ENCODE results near the gene PRKCA. TPM values are rescaled to one million over a fixed set of nuclear protein-coding genes. Genes with fewer than 3 reads are reported as not detected.

The PRKCA gene
- total RNA-seq, 4 donors from 2014 or later, result 3.9 to 12.1 (median 7.0) TPM

DNA sequence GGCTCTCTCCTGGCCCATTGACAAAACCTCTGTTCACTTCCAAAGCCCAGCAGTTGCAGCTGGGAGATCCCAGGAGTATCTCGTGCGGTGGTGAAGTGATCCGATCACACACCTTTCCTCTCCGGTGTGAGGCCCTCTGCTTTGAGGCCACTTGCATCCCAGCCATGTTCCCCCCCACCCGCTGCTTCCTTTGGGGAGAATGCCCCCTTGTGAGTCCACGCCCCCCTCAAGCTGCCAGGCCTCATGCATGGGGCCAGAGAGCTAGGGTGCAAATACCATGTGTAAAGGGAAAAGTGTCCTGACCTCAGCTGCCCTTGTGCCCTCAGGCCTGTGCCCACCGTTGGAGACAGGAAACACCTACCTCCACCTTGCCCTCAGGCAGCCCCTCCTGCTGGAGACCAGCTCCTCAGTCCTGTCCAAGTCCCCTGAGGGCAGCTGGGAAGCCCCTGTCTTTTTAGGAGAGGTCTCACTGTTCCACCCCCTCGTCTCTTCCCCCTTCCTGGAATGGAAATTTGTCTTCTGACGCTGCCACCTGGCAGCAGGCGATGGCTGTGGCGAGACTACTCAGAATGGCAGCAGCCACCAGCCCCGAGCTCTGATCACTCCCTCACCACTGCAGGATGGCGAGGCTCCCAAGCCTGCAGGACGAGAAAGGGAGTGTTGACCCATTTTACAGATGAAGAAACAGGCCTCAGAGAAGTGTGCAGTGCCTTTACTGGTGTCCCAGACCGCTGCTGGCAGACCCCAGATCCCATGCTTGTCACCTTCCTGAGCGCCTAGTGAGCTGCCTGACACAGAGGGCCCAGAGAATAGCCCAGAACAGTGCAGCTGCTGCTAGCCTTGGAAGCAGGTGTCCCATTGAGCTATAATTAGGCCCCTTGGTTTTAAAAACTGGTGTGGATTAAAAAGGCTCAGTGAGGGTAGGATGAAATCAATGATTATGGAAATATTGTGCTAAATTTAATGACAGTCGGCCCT, 411.9 kb downstream of the PRKCA start:
- TF ChIP-seq, protein P1, sequence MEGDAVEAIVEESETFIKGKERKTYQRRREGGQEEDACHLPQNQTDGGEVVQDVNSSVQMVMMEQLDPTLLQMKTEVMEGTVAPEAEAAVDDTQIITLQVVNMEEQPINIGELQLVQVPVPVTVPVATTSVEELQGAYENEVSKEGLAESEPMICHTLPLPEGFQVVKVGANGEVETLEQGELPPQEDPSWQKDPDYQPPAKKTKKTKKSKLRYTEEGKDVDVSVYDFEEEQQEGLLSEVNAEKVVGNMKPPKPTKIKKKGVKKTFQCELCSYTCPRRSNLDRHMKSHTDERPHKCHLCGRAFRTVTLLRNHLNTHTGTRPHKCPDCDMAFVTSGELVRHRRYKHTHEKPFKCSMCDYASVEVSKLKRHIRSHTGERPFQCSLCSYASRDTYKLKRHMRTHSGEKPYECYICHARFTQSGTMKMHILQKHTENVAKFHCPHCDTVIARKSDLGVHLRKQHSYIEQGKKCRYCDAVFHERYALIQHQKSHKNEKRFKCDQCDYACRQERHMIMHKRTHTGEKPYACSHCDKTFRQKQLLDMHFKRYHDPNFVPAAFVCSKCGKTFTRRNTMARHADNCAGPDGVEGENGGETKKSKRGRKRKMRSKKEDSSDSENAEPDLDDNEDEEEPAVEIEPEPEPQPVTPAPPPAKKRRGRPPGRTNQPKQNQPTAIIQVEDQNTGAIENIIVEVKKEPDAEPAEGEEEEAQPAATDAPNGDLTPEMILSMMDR (IDR thresholded peaks at IDR 0.05; ENCODE audit: low read depth), result no peak

DNA sequence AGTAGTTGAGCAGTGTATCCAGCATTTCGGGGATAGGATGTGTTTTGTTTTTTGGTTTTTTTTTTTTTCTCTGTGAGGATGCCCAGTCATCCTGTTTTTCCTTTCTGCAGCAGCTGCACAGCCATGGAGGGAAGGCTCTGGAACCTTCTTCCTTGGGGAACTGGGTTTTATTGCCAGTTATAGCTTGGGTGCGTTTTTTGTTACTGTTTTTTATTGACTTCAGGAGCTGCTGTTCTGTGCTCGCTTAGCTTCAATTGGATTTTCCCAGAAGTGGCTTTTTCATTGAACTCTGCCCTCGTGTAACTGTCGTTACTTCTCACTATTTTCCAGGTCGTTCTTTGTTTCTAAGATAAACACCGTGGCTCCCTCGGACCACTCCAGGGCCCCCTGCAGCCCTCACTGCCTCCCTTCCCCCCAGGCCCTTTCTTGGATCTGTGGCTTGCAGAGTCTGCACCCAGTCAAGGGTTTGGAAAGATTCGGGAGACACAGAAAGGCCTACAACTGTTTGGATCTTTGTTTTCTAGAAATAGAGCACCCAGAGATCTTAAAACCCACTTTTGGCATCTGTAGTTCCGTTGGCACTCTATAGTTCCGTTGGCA, 412.8 kb downstream of the PRKCA start:
- TF ChIP-seq, protein P1 (IDR thresholded peaks at IDR 0.05; ENCODE audit: low read depth), result no peak

DNA sequence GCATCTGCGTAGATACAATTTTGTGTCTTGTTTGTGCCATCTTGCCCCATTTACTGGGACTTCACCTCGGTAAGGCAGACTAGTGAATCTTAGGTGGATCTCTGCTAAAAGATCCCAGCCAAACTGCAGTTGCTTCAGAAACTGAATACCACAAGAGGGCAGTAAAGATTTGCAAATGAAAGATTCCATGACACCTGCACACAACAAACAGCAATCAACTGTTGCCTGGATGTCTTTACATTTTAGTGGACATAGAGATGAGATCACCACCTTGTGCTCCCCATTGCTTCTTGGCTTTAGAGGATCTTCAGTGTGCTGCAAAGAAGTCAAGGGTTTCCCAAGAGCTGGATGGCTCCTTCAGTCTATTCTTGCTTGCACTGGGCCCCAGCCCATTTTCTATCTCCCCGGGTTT, 413.3 kb downstream of the PRKCA start:
- TF ChIP-seq, protein P1 (IDR thresholded peaks at IDR 0.05; ENCODE audit: low read depth), result no peak

DNA sequence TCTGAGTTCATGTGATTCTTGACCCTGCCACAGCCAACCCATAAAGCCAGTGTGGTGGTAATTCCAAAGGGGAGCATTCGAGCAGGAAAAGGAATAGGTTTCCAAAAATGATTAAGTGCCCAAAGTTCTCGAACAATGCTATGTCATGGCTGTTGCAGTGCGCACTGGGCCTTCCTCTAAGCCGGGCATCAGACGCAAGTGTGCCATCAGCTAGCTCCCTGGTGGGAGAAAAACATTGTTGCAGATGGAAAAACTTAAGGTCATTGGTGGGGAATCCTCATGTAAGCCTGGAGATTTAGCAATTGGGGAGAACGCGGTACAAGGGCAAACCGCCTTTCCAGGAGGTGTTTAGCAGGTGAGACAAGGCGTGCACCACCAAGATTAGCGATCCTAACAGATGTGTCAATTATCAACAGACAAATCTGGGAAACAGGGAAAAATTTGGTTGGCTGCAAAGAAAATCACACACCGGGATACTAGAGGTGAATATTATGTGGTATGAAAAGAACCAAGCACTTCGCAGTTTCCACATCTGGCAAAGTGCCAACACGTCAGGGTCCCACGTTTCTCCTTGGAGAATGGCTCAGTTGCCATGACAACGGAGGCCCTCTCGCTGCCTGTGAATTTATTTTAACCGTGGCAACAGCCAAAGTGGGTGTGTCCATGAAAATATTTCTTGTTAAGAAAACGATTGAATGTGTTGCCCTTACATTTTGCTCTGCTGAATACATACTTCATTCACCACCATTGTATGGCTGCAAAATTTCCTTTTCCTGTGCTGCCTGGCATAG, 414.0 kb downstream of the PRKCA start:
- TF ChIP-seq, protein P1 (IDR thresholded peaks at IDR 0.05; ENCODE audit: low read depth), result no peak

DNA sequence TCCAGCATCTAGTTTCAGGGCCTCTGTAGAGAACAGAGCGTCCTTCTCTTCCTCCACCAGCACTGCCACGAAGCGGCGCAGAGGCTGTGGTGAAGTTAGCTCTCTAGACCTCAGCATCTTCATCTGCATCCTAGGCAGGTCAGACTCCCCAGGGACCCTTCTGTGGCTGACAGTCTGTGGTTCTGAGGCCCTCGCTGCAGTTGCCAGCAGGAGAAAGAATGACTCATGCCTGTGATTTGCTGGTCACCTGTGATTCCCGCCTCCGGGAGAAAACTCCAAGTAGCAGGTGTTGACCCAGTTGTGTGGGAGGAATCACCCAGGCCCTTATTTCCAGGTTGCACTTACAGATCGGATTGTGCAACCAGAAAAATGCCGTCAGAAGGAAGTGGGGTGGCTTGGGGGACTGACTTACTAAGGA, 415.2 kb downstream of the PRKCA start:
- TF ChIP-seq, protein P1 (IDR thresholded peaks at IDR 0.05; ENCODE audit: low read depth), result no peak

DNA sequence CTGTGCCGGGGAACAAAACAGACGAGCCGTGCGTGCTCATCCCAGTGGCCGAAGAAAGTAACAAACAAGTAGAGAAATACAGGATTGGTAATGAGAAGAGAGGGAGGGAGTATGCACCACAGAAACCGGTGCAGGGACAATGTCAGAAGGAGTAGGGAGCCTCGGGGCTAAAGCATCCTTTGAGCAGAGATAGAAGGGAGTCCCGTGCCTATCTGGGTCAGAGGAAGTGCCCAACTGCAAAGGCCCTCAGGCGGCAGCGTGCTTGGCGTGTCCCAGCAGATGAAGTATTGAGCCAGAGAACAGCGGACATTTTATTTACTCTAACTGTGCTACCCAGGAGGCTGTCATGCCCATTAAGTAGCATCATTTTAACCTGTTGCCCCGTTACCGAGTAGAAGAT, 417.6 kb downstream of the PRKCA start:
- TF ChIP-seq, protein P1 (IDR thresholded peaks at IDR 0.05; ENCODE audit: low read depth), result no peak
